Hepatocyte (in vitro differentiated cells): ENCODE results near the gene KIF25. TPM values are rescaled to one million over a fixed set of nuclear protein-coding genes. Genes with fewer than 3 reads are reported as not detected.

Experiments
- DNase-seq: peaks from one replicate; pipeline ENCODE4 v3.0.0-alpha.2; 2016; ENCODE audit warnings: low spot score
- H2AFZ ChIP-seq: fragments of 200-600 bp; sonication (generic); 2 replicates; pipeline ENCODE4 v1.6.0; 2016; ENCODE audit warnings: antibody characterized with exemption, mild to moderate bottlenecking
- H3K27ac ChIP-seq: fragments of 200-600 bp; sonication (generic); 2 replicates; pipeline ENCODE4 v1.5.1; 2016; ENCODE audit warnings: mild to moderate bottlenecking
- H3K27me3 ChIP-seq: fragments of 200-600 bp; sonication (generic); 2 replicates; pipeline ENCODE4 v1.6.1; 2016
- H3K36me3 ChIP-seq: fragments of 200-600 bp; sonication (generic); replicated peaks from 2 replicates; pipeline ENCODE4 v1.5.1; 2016; ENCODE audit warnings: low read depth; ENCODE audit not compliant: insufficient read depth
- H3K4me1 ChIP-seq: fragments of 200-600 bp; sonication (generic); 2 replicates; pipeline ENCODE4 v1.5.1; 2016; ENCODE audit warnings: mild to moderate bottlenecking, moderate library complexity; ENCODE audit not compliant: insufficient read depth
- H3K4me2 ChIP-seq: fragments of 200-600 bp; sonication (generic); 2 replicates; pipeline ENCODE4 v1.6.0; 2016
- H3K4me3 ChIP-seq: fragments of 200-600 bp; sonication (generic); 2 replicates; pipeline ENCODE4 v1.5.1; 2016; ENCODE audit warnings: mild to moderate bottlenecking
- H3K79me2 ChIP-seq: fragments of 200-600 bp; sonication (generic); 2 replicates; pipeline ENCODE4 v1.6.0; 2017; ENCODE audit warnings: mild to moderate bottlenecking
- H3K9me2 ChIP-seq: fragments of 200-600 bp; sonication (generic); replicated peaks from 2 replicates; pipeline ENCODE4 v1.6.0; 2017; ENCODE audit warnings: mild to moderate bottlenecking; ENCODE audit not compliant: insufficient read depth
- H3K9me3 ChIP-seq: fragments of 200-600 bp; sonication (generic); 2 replicates; pipeline ENCODE4 v1.5.1; 2016; ENCODE audit warnings: low read depth, mild to moderate bottlenecking
- H4K20me1 ChIP-seq: fragments of 200-600 bp; sonication (generic); 2 replicates; pipeline ENCODE4 v1.6.0; 2016; ENCODE audit warnings: mild to moderate bottlenecking; ENCODE audit not compliant: insufficient read depth, poor library complexity, severe bottlenecking
- CTCF ChIP-seq: fragments of 200-600 bp; sonication (generic); IDR thresholded peaks from 2 replicates; pipeline ENCODE4 v1.5.1; 2016; ENCODE audit warnings: antibody characterized with exemption, mild to moderate bottlenecking; ENCODE audit not compliant: poor library complexity
- EZH2 ChIP-seq: fragments of 200-600 bp; sonication (generic); IDR thresholded peaks from 2 replicates; pipeline ENCODE4 v1.6.1; 2016; ENCODE audit warnings: antibody characterized with exemption, mild to moderate bottlenecking, borderline replicate concordance
- EZH2phosphoT487 ChIP-seq: fragments of 200-600 bp; sonication (generic); IDR thresholded peaks from one replicate; pipeline ENCODE4 v1.6.1; 2018; ENCODE audit warnings: antibody characterized with exemption, mild to moderate bottlenecking, low read depth, moderate library complexity; ENCODE audit not compliant: unreplicated experiment, severe bottlenecking
- WGBS: methylation state at CpG from one replicate; pipeline ENCODE4 v1.1.6; 2016; ENCODE audit warnings: low lambda C conversion rate; ENCODE audit errors: missing lambda C conversion rate; 5-methylcytosine and 5-hydroxymethylcytosine counted together
- polyA plus RNA-seq: library from polyadenylated mRNA; unstranded; fragments of >200 nt; fragmentation: Nextera tagmentation; extraction: Ambion mirVana; gene quantifications from 2 replicates; pipeline ENCODE4 v1.2.1, GENCODE V29; 2016
- total RNA-seq: library from RNA; depleted of rRNA; stranded (reverse); fragments of >200 nt; gene quantifications from 2 replicates; pipeline ENCODE4 v1.2.3, GENCODE V29; 2014

The KIF25 gene
- total and polyA plus RNA-seq, 2 experiments from 2014 or later, result 0.40 TPM; not detected in 1

- Histone ChIP-seq H3K9me3 (no peaks in the 10 kb centered on the region), H2AFZ (no peak overlapping the region), H3K27me3 (no peaks in the 10 kb centered on the region), H3K4me2 (no peak overlapping the region), H3K79me2 (peaks cover 17% of the 10 kb centered on the region), H3K9me2 (no peaks in the 10 kb centered on the region), H3K4me3 (no peak overlapping the region), H3K4me1 (peaks cover 10% of the 10 kb centered on the region), H3K36me3 (no peaks in the 10 kb centered on the region), H4K20me1 (no peaks in the 10 kb centered on the region), H3K27ac (no peak overlapping the region)
- no peak for DNase-seq
- 93% methylated on average over 10 of the region's 10 CpGs for WGBS
- no peak for TF ChIP-seq CTCF
- TF ChIP-seq EZH2, result no peak
- no peak for TF ChIP-seq EZH2phosphoT487
These were observed 27.2 kb upstream of the KIF25 start for GRCh38 chr6:167970230-167970629.

- Histone ChIP-seq H2AFZ (no peak overlapping the region), H3K4me1 (no peaks in the 10 kb centered on the region), H3K36me3 (no peaks in the 10 kb centered on the region), H3K27ac (no peak overlapping the region), H3K27me3 (no peaks in the 10 kb centered on the region), H3K9me3 (no peaks in the 10 kb centered on the region), H3K79me2 (peaks cover 10% of the 10 kb centered on the region), H3K4me3 (no peak overlapping the region), H3K9me2 (no peaks in the 10 kb centered on the region), H3K4me2 (no peak overlapping the region), H4K20me1 (no peaks in the 10 kb centered on the region)
- WGBS, result 96% methylated on average over 10 of the region's 10 CpGs
- TF ChIP-seq CTCF (no peak), EZH2 (no peak), EZH2phosphoT487 (no peak)
- no peak for DNase-seq
These were observed 25.3 kb upstream of the KIF25 start for GRCh38 chr6:167972193-167972592.

GRCh38 chr6:167973148-167973885 lies 24.2 kb upstream of the KIF25 start:
- TF ChIP-seq EZH2, result no peak
- no peak for TF ChIP-seq EZH2phosphoT487
- TF ChIP-seq CTCF, result no peak
- Histone ChIP-seq H3K4me2 (no peak overlapping the region), H4K20me1 (no peaks in the 10 kb centered on the region), H3K36me3 (no peaks in the 10 kb centered on the region), H2AFZ (no peak overlapping the region), H3K79me2 (peaks cover 3% of the 10 kb centered on the region), H3K27ac (no peak overlapping the region), H3K9me2 (no peaks in the 10 kb centered on the region), H3K9me3 (no peaks in the 10 kb centered on the region), H3K4me1 (no peaks in the 10 kb centered on the region), H3K27me3 (no peaks in the 10 kb centered on the region), H3K4me3 (no peak overlapping the region)
- DNase-seq, result no peak
- 65% methylated on average over 9 of the region's 9 CpGs for WGBS
